Measurements from ENCODE around the gene CFH. TPM values are rescaled to one million over a fixed set of nuclear protein-coding genes. Genes with fewer than 3 reads are reported as not detected.

CFH gene
- total RNA-seq, 1 experiment from 2014 or later = not detected

DNA sequence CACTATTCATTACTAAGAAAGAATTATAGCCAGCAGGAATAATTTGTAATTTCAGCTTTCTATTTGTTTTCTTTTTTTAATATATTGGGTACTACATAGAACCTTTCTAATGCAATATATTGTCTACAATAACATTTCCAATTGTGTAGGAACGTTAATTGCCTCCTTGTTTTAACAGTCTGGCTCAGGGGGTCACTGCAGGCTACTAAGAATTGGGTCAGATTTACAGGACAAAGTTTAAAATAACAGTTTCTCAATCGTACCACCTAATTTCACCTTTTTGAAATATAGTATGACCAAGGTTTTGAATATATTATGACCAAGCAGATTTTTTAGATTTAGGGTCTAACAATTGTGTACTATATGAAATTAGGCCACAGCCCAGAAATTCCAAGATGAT, 2.4 kb downstream of the CFH start:
- Histone ChIP-seq H3K4me1 (no peaks in the 10 kb centered on the region), H3K36me3 (ENCODE audit: control insufficient read depth, insufficient read depth, low read length) (no peaks in the 10 kb centered on the region), H3K9me3 (no peaks in the 10 kb centered on the region), H3K4me3 (ENCODE audit: low read depth, low read length) (no peak overlapping the region), H3K27me3 (replicated peaks; ENCODE audit: control insufficient read depth, insufficient read depth, low read length) (no peaks in the 10 kb centered on the region)
- TF ChIP-seq, protein P1, sequence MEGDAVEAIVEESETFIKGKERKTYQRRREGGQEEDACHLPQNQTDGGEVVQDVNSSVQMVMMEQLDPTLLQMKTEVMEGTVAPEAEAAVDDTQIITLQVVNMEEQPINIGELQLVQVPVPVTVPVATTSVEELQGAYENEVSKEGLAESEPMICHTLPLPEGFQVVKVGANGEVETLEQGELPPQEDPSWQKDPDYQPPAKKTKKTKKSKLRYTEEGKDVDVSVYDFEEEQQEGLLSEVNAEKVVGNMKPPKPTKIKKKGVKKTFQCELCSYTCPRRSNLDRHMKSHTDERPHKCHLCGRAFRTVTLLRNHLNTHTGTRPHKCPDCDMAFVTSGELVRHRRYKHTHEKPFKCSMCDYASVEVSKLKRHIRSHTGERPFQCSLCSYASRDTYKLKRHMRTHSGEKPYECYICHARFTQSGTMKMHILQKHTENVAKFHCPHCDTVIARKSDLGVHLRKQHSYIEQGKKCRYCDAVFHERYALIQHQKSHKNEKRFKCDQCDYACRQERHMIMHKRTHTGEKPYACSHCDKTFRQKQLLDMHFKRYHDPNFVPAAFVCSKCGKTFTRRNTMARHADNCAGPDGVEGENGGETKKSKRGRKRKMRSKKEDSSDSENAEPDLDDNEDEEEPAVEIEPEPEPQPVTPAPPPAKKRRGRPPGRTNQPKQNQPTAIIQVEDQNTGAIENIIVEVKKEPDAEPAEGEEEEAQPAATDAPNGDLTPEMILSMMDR (IDR thresholded peaks at IDR 0.05; ENCODE audit: insufficient read depth in 1 of 2, low read depth in 1 of 2, low read length in 1 of 2, severe bottlenecking in 1 of 2, unreplicated experiment in 1 of 2) = no peak
- ChIA-PET POLR2A (no interaction called here), CTCF (no interaction called here)
- DNase-seq = no peak
- no peaks in the 10 kb centered on the region for H3K9me3 Mint-ChIP-seq (ENCODE audit: unreplicated experiment)
- BruUV-seq (replicated peaks) = no TSS peak
- no peaks in the 10 kb centered on the region for H3K36me3 Mint-ChIP-seq (ENCODE audit: insufficient read depth, unreplicated experiment)
- H3K27ac Mint-ChIP-seq (ENCODE audit: unreplicated experiment) = no peak overlapping the region
- no peaks in the 10 kb centered on the region for H3K27me3 Mint-ChIP-seq (ENCODE audit: insufficient read depth, unreplicated experiment)
- no peak overlapping the region for H3K4me3 Mint-ChIP-seq (ENCODE audit: unreplicated experiment)
- intact Hi-C loops (cut with micrococcal nuclease; ENCODE audit: unreplicated experiment) = no loop called here
- H3K4me1 Mint-ChIP-seq (ENCODE audit: low read depth, unreplicated experiment) = no peaks in the 10 kb centered on the region

DNA sequence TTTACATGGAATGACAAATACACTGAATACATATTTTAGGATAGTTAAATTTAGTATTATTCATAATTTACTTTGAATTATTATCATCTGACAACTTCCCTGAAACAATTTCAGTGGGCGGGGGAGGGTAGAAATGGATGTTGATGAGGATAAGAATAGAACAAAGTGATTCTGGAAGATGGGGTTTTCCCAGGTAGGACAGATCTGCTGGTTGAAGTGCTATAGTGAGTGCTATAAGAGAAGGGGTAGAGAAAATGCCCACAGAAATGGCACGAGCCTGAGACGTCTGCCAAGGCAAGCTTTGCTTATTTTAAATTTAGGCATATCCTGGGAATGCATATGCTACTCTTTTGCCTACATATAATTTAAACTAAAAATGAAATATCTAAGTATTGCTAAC, 3.2 kb downstream of the CFH start:
- Mint-ChIP-seq H3K36me3 (ENCODE audit: insufficient read depth, unreplicated experiment) (no peaks in the 10 kb centered on the region), H3K4me1 (ENCODE audit: low read depth, unreplicated experiment) (no peaks in the 10 kb centered on the region), H3K9me3 (ENCODE audit: unreplicated experiment) (no peaks in the 10 kb centered on the region), H3K27me3 (ENCODE audit: insufficient read depth, unreplicated experiment) (no peaks in the 10 kb centered on the region), H3K4me3 (ENCODE audit: unreplicated experiment) (no peak overlapping the region), H3K27ac (ENCODE audit: unreplicated experiment) (no peak overlapping the region)
- intact Hi-C loops (cut with micrococcal nuclease; ENCODE audit: unreplicated experiment) = no loop called here
- Histone ChIP-seq H3K4me1 (no peaks in the 10 kb centered on the region), H3K4me3 (ENCODE audit: low read depth, low read length) (no peak overlapping the region), H3K36me3 (ENCODE audit: control insufficient read depth, insufficient read depth, low read length) (no peaks in the 10 kb centered on the region), H3K27me3 (replicated peaks; ENCODE audit: control insufficient read depth, insufficient read depth, low read length) (no peaks in the 10 kb centered on the region), H3K9me3 (no peaks in the 10 kb centered on the region)
- TF ChIP-seq, protein P1 (IDR thresholded peaks at IDR 0.05; ENCODE audit: insufficient read depth in 1 of 2, low read depth in 1 of 2, low read length in 1 of 2, severe bottlenecking in 1 of 2, unreplicated experiment in 1 of 2) = no peak
- POLR2A ChIA-PET = no interaction called here
- DNase-seq = no peak
- BruUV-seq (replicated peaks) = no TSS peak
- CTCF ChIA-PET = no interaction called here

DNA sequence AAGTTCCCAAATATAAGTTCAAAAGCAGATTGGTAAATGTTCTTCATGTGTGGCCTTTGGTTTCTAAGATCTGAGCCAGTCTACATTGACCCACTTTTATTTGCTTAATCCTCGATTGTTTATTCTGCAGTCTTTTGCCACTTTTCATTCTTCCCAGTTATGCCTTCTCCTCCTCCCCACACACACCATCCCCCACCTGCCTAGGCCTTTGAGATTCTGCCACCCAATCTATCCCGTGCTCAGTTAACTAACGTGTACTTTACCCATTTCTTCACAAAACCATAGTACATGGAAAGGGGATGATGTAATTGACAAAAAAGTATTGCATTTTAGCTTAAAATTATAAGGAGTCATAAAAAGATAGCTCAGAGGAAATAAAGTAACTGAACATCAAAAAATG, 3.7 kb downstream of the CFH start:
- TF ChIP-seq, protein P1 (IDR thresholded peaks at IDR 0.05; ENCODE audit: insufficient read depth in 1 of 2, low read depth in 1 of 2, low read length in 1 of 2, severe bottlenecking in 1 of 2, unreplicated experiment in 1 of 2) = no peak
- intact Hi-C loops (cut with micrococcal nuclease; ENCODE audit: unreplicated experiment) = no loop called here
- no TSS peak for BruUV-seq (replicated peaks)
- POLR2A ChIA-PET = no interaction called here
- Mint-ChIP-seq H3K4me3 (ENCODE audit: unreplicated experiment) (no peak overlapping the region), H3K9me3 (ENCODE audit: unreplicated experiment) (no peaks in the 10 kb centered on the region), H3K27me3 (ENCODE audit: insufficient read depth, unreplicated experiment) (no peaks in the 10 kb centered on the region), H3K4me1 (ENCODE audit: low read depth, unreplicated experiment) (no peaks in the 10 kb centered on the region), H3K36me3 (ENCODE audit: insufficient read depth, unreplicated experiment) (no peaks in the 10 kb centered on the region), H3K27ac (ENCODE audit: unreplicated experiment) (no peak overlapping the region)
- Histone ChIP-seq H3K9me3 (no peaks in the 10 kb centered on the region), H3K4me1 (no peaks in the 10 kb centered on the region), H3K4me3 (ENCODE audit: low read depth, low read length) (no peak overlapping the region), H3K36me3 (ENCODE audit: control insufficient read depth, insufficient read depth, low read length) (no peaks in the 10 kb centered on the region), H3K27me3 (replicated peaks; ENCODE audit: control insufficient read depth, insufficient read depth, low read length) (no peaks in the 10 kb centered on the region)
- no peak for DNase-seq
- CTCF ChIA-PET = no interaction called here

Measured in Caco-2 (cell line).